MM.1S (cell line): Measurements from ENCODE around the gene KCNQ5.

Experiments used
- CTCF ChIP-seq: fragments of 300-600 bp; sonication (generic); IDR thresholded peaks from 2 replicates; pipeline ENCODE4 v1.5.1; 2016; ENCODE audit warnings: antibody characterized with exemption, low read length, mixed read lengths
- EZH2 ChIP-seq: fragments of 300-600 bp; sonication (generic); optimal IDR thresholded peaks from 2 replicates; pipeline ENCODE3; 2017; ENCODE audit warnings: low read depth, mild to moderate bottlenecking, antibody characterized with exemption, low read length, mixed read lengths

- no peak for TF ChIP-seq CTCF
- TF ChIP-seq EZH2 = no peak
Observed at GRCh38 chr6:72716916-72717315, 95.1 kb downstream of the KCNQ5 start.
